ENCODE measurements around the gene CHRNB1. TPM values are rescaled to one million over a fixed set of nuclear protein-coding genes. Genes with fewer than 3 reads are reported as not detected.

The CHRNB1 gene
- total and polyA plus RNA-seq, 2 of the 8 experiments (the other 6 are each of a cell fraction or from before 2014, with no cell fraction given): 14.1 to 28.2 TPM

- TF ChIP-seq USF2 (IDR thresholded peaks at IDR 0.05; ENCODE audit: low read length): no peak
These were observed 37.8 kb upstream of the CHRNB1 start (continued) for GRCh38 chr17:7407082-7407481.
